ENCODE measurements around the gene GEN1. TPM values are rescaled to one million over a fixed set of nuclear protein-coding genes. Genes with fewer than 3 reads are reported as not detected.
"Not testable (repeated sequence)": the region's sequence is repeated elsewhere in the genome, so short reads cannot be mapped to it uniquely, and the experiment has no call there.

GEN1 gene
- total and polyA plus RNA-seq, 2 donors = 1.2 to 21.0 TPM

GRCh38 chr2:17813742-17814473, 60.0 kb downstream of the GEN1 start:
- Histone ChIP-seq H3K36me3 (ENCODE audit: insufficient read depth) (no peaks in the 10 kb centered on the region), H3K27ac (ENCODE audit: low read depth) (no peak overlapping the region), H3K4me3 (ENCODE audit: low read depth, low read length) (no peak overlapping the region), H3K4me1 (ENCODE audit: insufficient read depth) (no peaks in the 10 kb centered on the region)
- no peak for DNase-seq (ENCODE audit: extremely low spot score)
- WGBS = 67% methylated on average over 5 of the region's 5 CpGs

GRCh38 chr2:17814601-17815000, 60.7 kb downstream of the GEN1 start:
- Histone ChIP-seq H3K27ac (ENCODE audit: low read depth) (no peak overlapping the region), H3K36me3 (ENCODE audit: insufficient read depth) (no peaks in the 10 kb centered on the region), H3K4me3 (ENCODE audit: low read depth, low read length) (no peak overlapping the region), H3K4me1 (ENCODE audit: insufficient read depth) (no peaks in the 10 kb centered on the region)
- no peak for DNase-seq (ENCODE audit: extremely low spot score)
- 86% methylated on average over 1 of the region's 1 CpG for WGBS

- Histone ChIP-seq H3K27ac (ENCODE audit: low read depth) (no peak overlapping the region), H3K36me3 (ENCODE audit: insufficient read depth) (no peaks in the 10 kb centered on the region), H3K4me3 (ENCODE audit: low read depth, low read length) (no peak overlapping the region), H3K4me1 (ENCODE audit: insufficient read depth) (no peaks in the 10 kb centered on the region)
- 68% methylated on average over 8 of the region's 8 CpGs for WGBS
- DNase-seq (ENCODE audit: extremely low spot score) = no peak
Observed at GRCh38 chr2:17815468-17816184, 61.7 kb downstream of the GEN1 start.

GRCh38 chr2:17816396-17817245, 62.7 kb downstream of the GEN1 start, which contains the start of gene MSGN1:
Gene MSGN1 (plus strand): TSS chr2:17816460. CDS start chr2:17816519, 59 bp downstream.
- H3K36me3 ChIP-seq (ENCODE audit: insufficient read depth) = no peaks in the 10 kb centered on the region
- no peak for DNase-seq (ENCODE audit: extremely low spot score)
- H3K4me1 ChIP-seq (ENCODE audit: insufficient read depth) = no peaks in the 10 kb centered on the region
- no peak within 1 kb of the TSS for H3K27ac ChIP-seq (ENCODE audit: low read depth)
- no peak within 1 kb of the TSS for H3K4me3 ChIP-seq (ENCODE audit: low read depth, low read length)
- 86% methylated on average over 26 of the region's 26 CpGs for WGBS

- no peak for DNase-seq (ENCODE audit: extremely low spot score)
- Histone ChIP-seq H3K27ac (ENCODE audit: low read depth) (no peak overlapping the region), H3K4me1 (ENCODE audit: insufficient read depth) (no peaks in the 10 kb centered on the region), H3K36me3 (ENCODE audit: insufficient read depth) (no peaks in the 10 kb centered on the region), H3K4me3 (ENCODE audit: low read depth, low read length) (no peak overlapping the region)
- 80% methylated on average over 2 of the region's 2 CpGs for WGBS
Observed at GRCh38 chr2:17818235-17818815, 64.4 kb downstream of the GEN1 start.

GRCh38 chr2:17821080-17821479, 67.1 kb downstream of the GEN1 start:
- WGBS = 78% methylated on average over 3 of the region's 3 CpGs
- DNase-seq (ENCODE audit: extremely low spot score) = no peak
- Histone ChIP-seq H3K4me3 (ENCODE audit: low read depth, low read length) (no peak overlapping the region), H3K36me3 (ENCODE audit: insufficient read depth) (no peaks in the 10 kb centered on the region), H3K4me1 (ENCODE audit: insufficient read depth) (no peaks in the 10 kb centered on the region), H3K27ac (ENCODE audit: low read depth) (no peak overlapping the region)

- no peak for DNase-seq (ENCODE audit: extremely low spot score)
- WGBS = 61% methylated on average over 7 of the region's 7 CpGs
- Histone ChIP-seq H3K27ac (ENCODE audit: low read depth) (no peak overlapping the region), H3K4me1 (ENCODE audit: insufficient read depth) (no peaks in the 10 kb centered on the region), H3K36me3 (ENCODE audit: insufficient read depth) (no peaks in the 10 kb centered on the region), H3K4me3 (ENCODE audit: low read depth, low read length) (no peak overlapping the region)
Observed at GRCh38 chr2:17821535-17822444, 67.9 kb downstream of the GEN1 start.

GRCh38 chr2:17822445-17823117, 68.6 kb downstream of the GEN1 start:
- Histone ChIP-seq H3K27ac (ENCODE audit: low read depth) (no peak overlapping the region), H3K36me3 (ENCODE audit: insufficient read depth) (no peaks in the 10 kb centered on the region), H3K4me1 (ENCODE audit: insufficient read depth) (no peaks in the 10 kb centered on the region), H3K4me3 (ENCODE audit: low read depth, low read length) (no peak overlapping the region)
- no peak for DNase-seq (ENCODE audit: extremely low spot score)
- 64% methylated on average over 4 of the region's 4 CpGs for WGBS

- not testable (repeated sequence) for DNase-seq (ENCODE audit: extremely low spot score); H3K27ac ChIP-seq (ENCODE audit: low read depth); H3K4me1 ChIP-seq (ENCODE audit: insufficient read depth); H3K36me3 ChIP-seq (ENCODE audit: insufficient read depth); H3K4me3 ChIP-seq (ENCODE audit: low read depth, low read length)
- 96% methylated on average over 4 of the region's 4 CpGs for WGBS
Observed at GRCh38 chr2:17823646-17824045, 69.7 kb downstream of the GEN1 start.

GRCh38 chr2:17827316-17827715, 73.4 kb downstream of the GEN1 start:
- 78% methylated on average over 5 of the region's 5 CpGs for WGBS
- no peaks in the 10 kb centered on the region for H3K36me3 ChIP-seq (ENCODE audit: insufficient read depth)
- H3K27ac ChIP-seq (ENCODE audit: low read depth) = no peak overlapping the region
- DNase-seq (ENCODE audit: extremely low spot score) = no peak
- no peaks in the 10 kb centered on the region for H3K4me1 ChIP-seq (ENCODE audit: insufficient read depth)
- H3K4me3 ChIP-seq (ENCODE audit: low read depth, low read length) = no peak overlapping the region

GRCh38 chr2:17827785-17828184, 73.8 kb downstream of the GEN1 start:
- 95% methylated on average over 2 of the region's 2 CpGs for WGBS
- DNase-seq (ENCODE audit: extremely low spot score) = no peak
- H3K4me1 ChIP-seq (ENCODE audit: insufficient read depth) = no peaks in the 10 kb centered on the region
- H3K4me3 ChIP-seq (ENCODE audit: low read depth, low read length) = no peak overlapping the region
- H3K36me3 ChIP-seq (ENCODE audit: insufficient read depth) = no peaks in the 10 kb centered on the region
- no peak overlapping the region for H3K27ac ChIP-seq (ENCODE audit: low read depth)
